M059J (cell line): ENCODE results near the gene PDZD4. TPM values are rescaled to one million over a fixed set of nuclear protein-coding genes. Genes with fewer than 3 reads are reported as not detected.

Experiments
- total RNA-seq: library from RNA; depleted of rRNA; stranded (reverse); fragments of >200 nt; shearing (Covaris generic); gene quantifications from 2 replicates; pipeline ENCODE4 v1.2.3, GENCODE V29; 2014; rRNA removed

Gene PDZD4
- total RNA-seq, 1 experiment from 2014 or later = 2.7 TPM

Other genes starting within 250 kb of the PDZD4 start
- gene CCNQ, start 231.4 kb downstream of the PDZD4 start, total RNA-seq = 45.8 and 52.7 TPM in 2 replicates
- 0.27 and 1.1 TPM in 2 replicates for gene DUSP9, start 183.3 kb downstream of the PDZD4 start, total RNA-seq
- gene PNCK, start 156.7 kb downstream of the PDZD4 start, total RNA-seq = not detected in 2 replicates
- gene SLC6A8, start 142.6 kb downstream of the PDZD4 start, total RNA-seq = 13.6 and 24.5 TPM in 2 replicates
- gene BCAP31, start 106.2 kb downstream of the PDZD4 start, total RNA-seq = 384 and 401 TPM in 2 replicates
- gene ABCD1, start 105.7 kb downstream of the PDZD4 start, total RNA-seq = 27.4 and 42.9 TPM in 2 replicates
- 1.2 and 2.2 TPM in 2 replicates for gene PLXNB3, start 66.3 kb downstream of the PDZD4 start, total RNA-seq
- 0.20 TPM in 1 of 2 replicates, not detected in the other for gene SRPK3, start 49.5 kb downstream of the PDZD4 start, total RNA-seq
- 131 and 165 TPM in 2 replicates for gene IDH3G, start 36.2 kb downstream of the PDZD4 start, total RNA-seq
- gene SSR4, start 35.9 kb downstream of the PDZD4 start, total RNA-seq = 455 and 477 TPM in 2 replicates
- gene L1CAM, start 55.6 kb upstream of the PDZD4 start, total RNA-seq = 186 and 313 TPM in 2 replicates
- 1.9 and 2.7 TPM in 2 replicates for gene AVPR2, start 74.1 kb upstream of the PDZD4 start, total RNA-seq
- gene ARHGAP4, start 95.7 kb upstream of the PDZD4 start, total RNA-seq = 3.1 and 6.1 TPM in 2 replicates
- 285 and 384 TPM in 2 replicates for gene NAA10, start 104.5 kb upstream of the PDZD4 start, total RNA-seq
- not detected in 2 replicates for gene RENBP, start 114.1 kb upstream of the PDZD4 start, total RNA-seq
- gene HCFC1, start 141.3 kb upstream of the PDZD4 start, total RNA-seq = 33.9 and 72.3 TPM in 2 replicates
- 8.1 and 10.3 TPM in 2 replicates for gene TMEM187, start 142.2 kb upstream of the PDZD4 start, total RNA-seq
- gene IRAK1, start 189.4 kb upstream of the PDZD4 start, total RNA-seq = 89.3 and 152 TPM in 2 replicates